ENCODE results near the gene IGFBP4. TPM values are rescaled to one million over a fixed set of nuclear protein-coding genes. Genes with fewer than 3 reads are reported as not detected.

The IGFBP4 gene
- total RNA-seq, 1 donor from 2014 or later = 142 TPM

DNA sequence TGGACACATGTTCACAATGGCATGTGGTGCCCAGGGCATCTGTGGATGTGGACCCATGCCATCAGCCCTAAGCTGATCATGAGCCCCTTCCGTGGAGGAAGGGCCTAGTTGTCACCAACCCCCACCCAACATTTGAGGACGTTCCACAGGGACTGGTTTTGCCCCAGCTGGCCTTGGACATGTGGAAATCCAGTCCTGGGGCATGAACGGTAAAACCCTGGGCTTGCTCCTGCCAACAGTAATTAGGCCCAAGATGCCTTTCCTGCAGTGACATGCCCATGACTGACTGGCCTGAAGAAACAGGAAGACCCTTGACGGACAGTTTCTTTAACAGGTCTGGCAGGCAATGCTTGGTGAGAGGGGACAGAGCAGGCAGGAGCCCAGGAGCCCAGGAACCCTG lies 50.4 kb downstream of the IGFBP4 start:
- Histone ChIP-seq H3K27me3 (ENCODE audit: insufficient read depth, low read length) (no peaks in the 10 kb centered on the region), H2AFZ (ENCODE audit: low read depth, low read length) (no peak overlapping the region), H3K4me3 (ENCODE audit: insufficient read depth, low read depth, low read length) (no peak overlapping the region), H3K9me3 (ENCODE audit: insufficient read depth, low read depth, low read length) (no peaks in the 10 kb centered on the region), H3K4me1 (ENCODE audit: insufficient read depth, low read length) (peaks cover 13% of the 10 kb centered on the region), H4K20me1 (ENCODE audit: insufficient read depth, low read length) (no peaks in the 10 kb centered on the region), H3K4me2 (ENCODE audit: low read length) (no peak overlapping the region), H3K27ac (ENCODE audit: low read depth, low read length) (no peak overlapping the region), H3K79me2 (ENCODE audit: insufficient read depth, low read length) (no peaks in the 10 kb centered on the region), H3K9ac (ENCODE audit: low read length) (no peak overlapping the region), H3K36me3 (ENCODE audit: insufficient read depth, low read length) (no peaks in the 10 kb centered on the region)
- Mint-ChIP-seq H3K27ac (ENCODE audit: unreplicated experiment) (no peak overlapping the region), H3K36me3 (ENCODE audit: low read depth, unreplicated experiment) (no peaks in the 10 kb centered on the region), H3K9me3 (ENCODE audit: unreplicated experiment) (peaks cover 3% of the 10 kb centered on the region), H3K4me3 (ENCODE audit: unreplicated experiment) (no peak overlapping the region), H3K27me3 (ENCODE audit: low read depth, unreplicated experiment) (peaks cover 2% of the 10 kb centered on the region), H3K4me1 (ENCODE audit: low read depth, unreplicated experiment) (peaks cover 16% of the 10 kb centered on the region)
- no peak for TF ChIP-seq EZH2 (IDR thresholded peaks at IDR 0.05; ENCODE audit: insufficient read depth, low read length)
- TF ChIP-seq, protein P1, sequence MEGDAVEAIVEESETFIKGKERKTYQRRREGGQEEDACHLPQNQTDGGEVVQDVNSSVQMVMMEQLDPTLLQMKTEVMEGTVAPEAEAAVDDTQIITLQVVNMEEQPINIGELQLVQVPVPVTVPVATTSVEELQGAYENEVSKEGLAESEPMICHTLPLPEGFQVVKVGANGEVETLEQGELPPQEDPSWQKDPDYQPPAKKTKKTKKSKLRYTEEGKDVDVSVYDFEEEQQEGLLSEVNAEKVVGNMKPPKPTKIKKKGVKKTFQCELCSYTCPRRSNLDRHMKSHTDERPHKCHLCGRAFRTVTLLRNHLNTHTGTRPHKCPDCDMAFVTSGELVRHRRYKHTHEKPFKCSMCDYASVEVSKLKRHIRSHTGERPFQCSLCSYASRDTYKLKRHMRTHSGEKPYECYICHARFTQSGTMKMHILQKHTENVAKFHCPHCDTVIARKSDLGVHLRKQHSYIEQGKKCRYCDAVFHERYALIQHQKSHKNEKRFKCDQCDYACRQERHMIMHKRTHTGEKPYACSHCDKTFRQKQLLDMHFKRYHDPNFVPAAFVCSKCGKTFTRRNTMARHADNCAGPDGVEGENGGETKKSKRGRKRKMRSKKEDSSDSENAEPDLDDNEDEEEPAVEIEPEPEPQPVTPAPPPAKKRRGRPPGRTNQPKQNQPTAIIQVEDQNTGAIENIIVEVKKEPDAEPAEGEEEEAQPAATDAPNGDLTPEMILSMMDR (IDR thresholded peaks at IDR 0.05; ENCODE audit: insufficient read depth, low read depth, low read length) = no peak
- FAIRE-seq = no peak
- no peak for DNase-seq (ENCODE audit: low read depth)

GRCh38 chr17:40495140-40495539 lies 51.9 kb downstream of the IGFBP4 start:
- Mint-ChIP-seq H3K4me3 (ENCODE audit: unreplicated experiment) (no peak overlapping the region), H3K27ac (ENCODE audit: unreplicated experiment) (no peak overlapping the region)
- no peak for FAIRE-seq

GRCh38 chr17:40496170-40496569 lies 52.9 kb downstream of the IGFBP4 start:
- H4K20me1 ChIP-seq (ENCODE audit: insufficient read depth, low read length) = no peaks in the 10 kb centered on the region
- DNase-seq (ENCODE audit: low read depth) (no peak), FAIRE-seq (no peak)
- H3K27ac Mint-ChIP-seq (ENCODE audit: unreplicated experiment) = no peak overlapping the region
- H3K9me3 Mint-ChIP-seq (ENCODE audit: unreplicated experiment) = peaks cover 3% of the 10 kb centered on the region
- peaks cover 8% of the 10 kb centered on the region for H3K27me3 Mint-ChIP-seq (ENCODE audit: low read depth, unreplicated experiment)
- no peaks in the 10 kb centered on the region for H3K36me3 ChIP-seq (ENCODE audit: insufficient read depth, low read length)
- H3K27ac ChIP-seq (ENCODE audit: low read depth, low read length) = no peak overlapping the region
- H3K9me3 ChIP-seq (ENCODE audit: insufficient read depth, low read depth, low read length) = no peaks in the 10 kb centered on the region
- no peak for TF ChIP-seq EZH2 (IDR thresholded peaks at IDR 0.05; ENCODE audit: insufficient read depth, low read length)
- TF ChIP-seq, protein P1 (IDR thresholded peaks at IDR 0.05; ENCODE audit: insufficient read depth, low read depth, low read length) = no peak
- peaks cover 3% of the 10 kb centered on the region for H3K4me1 Mint-ChIP-seq (ENCODE audit: low read depth, unreplicated experiment)
- no peak overlapping the region for H3K4me2 ChIP-seq (ENCODE audit: low read length)
- H3K9ac ChIP-seq (ENCODE audit: low read length) = no peak overlapping the region
- no peak overlapping the region for H3K4me3 Mint-ChIP-seq (ENCODE audit: unreplicated experiment)
- H3K27me3 ChIP-seq (ENCODE audit: insufficient read depth, low read length) = no peaks in the 10 kb centered on the region
- no peak overlapping the region for H2AFZ ChIP-seq (ENCODE audit: low read depth, low read length)
- H3K4me1 ChIP-seq (ENCODE audit: insufficient read depth, low read length) = peaks cover 10% of the 10 kb centered on the region
- no peaks in the 10 kb centered on the region for H3K36me3 Mint-ChIP-seq (ENCODE audit: low read depth, unreplicated experiment)
- H3K79me2 ChIP-seq (ENCODE audit: insufficient read depth, low read length) = no peaks in the 10 kb centered on the region
- H3K4me3 ChIP-seq (ENCODE audit: insufficient read depth, low read depth, low read length) = no peak overlapping the region

More at GRCh38 chr17:40495140-40495539, 51.9 kb downstream of the IGFBP4 start:
- H3K9me3 Mint-ChIP-seq (ENCODE audit: unreplicated experiment) = peaks cover 3% of the 10 kb centered on the region
- Histone ChIP-seq H3K4me1 (ENCODE audit: insufficient read depth, low read length) (peaks cover 17% of the 10 kb centered on the region), H4K20me1 (ENCODE audit: insufficient read depth, low read length) (no peaks in the 10 kb centered on the region), H3K27me3 (ENCODE audit: insufficient read depth, low read length) (no peaks in the 10 kb centered on the region), H3K79me2 (ENCODE audit: insufficient read depth, low read length) (no peaks in the 10 kb centered on the region), H3K4me2 (ENCODE audit: low read length) (no peak overlapping the region), H3K9ac (ENCODE audit: low read length) (no peak overlapping the region), H3K36me3 (ENCODE audit: insufficient read depth, low read length) (no peaks in the 10 kb centered on the region), H2AFZ (ENCODE audit: low read depth, low read length) (no peak overlapping the region), H3K4me3 (ENCODE audit: insufficient read depth, low read depth, low read length) (no peak overlapping the region), H3K9me3 (ENCODE audit: insufficient read depth, low read depth, low read length) (no peaks in the 10 kb centered on the region), H3K27ac (ENCODE audit: low read depth, low read length) (no peak overlapping the region)
- no peak for TF ChIP-seq EZH2 (IDR thresholded peaks at IDR 0.05; ENCODE audit: insufficient read depth, low read length)
- peaks cover 13% of the 10 kb centered on the region for H3K4me1 Mint-ChIP-seq (ENCODE audit: low read depth, unreplicated experiment)
- H3K27me3 Mint-ChIP-seq (ENCODE audit: low read depth, unreplicated experiment) = peaks cover 2% of the 10 kb centered on the region
- no peak for DNase-seq (ENCODE audit: low read depth)
- H3K36me3 Mint-ChIP-seq (ENCODE audit: low read depth, unreplicated experiment) = no peaks in the 10 kb centered on the region

Data from astrocyte (in vitro differentiated cells and primary cell).